Ovary (tissue), 3 donors: ENCODE results near the gene SLC25A29.

Source experiments
- CTCF ChIP-seq, 3 donors: fragments of 450-650 bp in 2 of 3; fragments of 200-600 bp in 1 of 3; IDR thresholded peaks; one replicate each; pipeline versions ENCODE4 v1.5.1 to v1.8.0; 2016 to 2022; ENCODE audit warnings: antibody characterized with exemption in 3 of 3, mild to moderate bottlenecking in 1 of 3
- EP300 ChIP-seq: sonication (generic); formaldehyde crosslinking; IDR thresholded peaks from one replicate; pipeline ENCODE4 v1.6.1; 2017; ENCODE audit warnings: antibody characterized with exemption
- POLR2A ChIP-seq: fragments of 450-650 bp; IDR thresholded peaks from one replicate; pipeline ENCODE4 v1.6.1; 2017; ENCODE audit warnings: antibody characterized with exemption, mild to moderate bottlenecking, moderate library complexity
- donor health status: DM: no; HTN: no; CAD: no.

GRCh38 chr14:100291305-100292075 is 14.8 kb downstream of the SLC25A29 start:
- TF ChIP-seq CTCF (IDR thresholded peaks at IDR 0.05): no peak
- TF ChIP-seq EP300: no peak
- no peak for TF ChIP-seq POLR2A
